Breast epithelium (tissue), 3 donors: ENCODE measurements around the gene GLIPR2.
"Not testable (repeated sequence)": the region's sequence is repeated elsewhere in the genome, so short reads cannot be mapped to it uniquely, and the experiment has no call there.

Experiments used
- CTCF ChIP-seq, 3 donors: fragments of 450-650 bp; IDR thresholded peaks; one replicate each; pipeline ENCODE4 v1.5.1; 2016 to 2017; ENCODE audit warnings: antibody characterized with exemption in 3 of 3, mild to moderate bottlenecking in 3 of 3, moderate library complexity in 3 of 3
- POLR2A ChIP-seq: fragments of 450-650 bp; IDR thresholded peaks from one replicate; pipeline ENCODE4 v1.6.1; 2016; ENCODE audit warnings: antibody characterized with exemption, mild to moderate bottlenecking, moderate library complexity

- not testable (repeated sequence) for TF ChIP-seq CTCF (IDR thresholded peaks at IDR 0.05); POLR2A
These were observed 40.0 kb downstream of the GLIPR2 start for GRCh38 chr9:36176496-36176895.
